HG02623 (cell line): Measurements from ENCODE around the gene ZDHHC1.

Experiments used
- ATAC-seq: cut with Tn5 transposase; IDR thresholded peaks from one replicate; pipeline ENCODE4 v1.9.1; 2021; ENCODE audit warnings: moderate library complexity; ENCODE audit not compliant: unreplicated experiment

Gene ZDHHC1

GRCh38 chr16:67411339-67411738 is 4.9 kb downstream of the ZDHHC1 start:
- no peak for ATAC-seq

GRCh38 chr16:67409631-67410030 is 6.6 kb downstream of the ZDHHC1 start:
- ATAC-seq = no peak

GRCh38 chr16:67407788-67408452 is 8.4 kb downstream of the ZDHHC1 start:
- no peak for ATAC-seq

- ATAC-seq = no peak
Observed at GRCh38 chr16:67407176-67407787, 9.0 kb downstream of the ZDHHC1 start.

GRCh38 chr16:67406111-67406971 is 9.9 kb downstream of the ZDHHC1 start:
- ATAC-seq = no peak

- no peak for ATAC-seq
Observed at GRCh38 chr16:67405336-67405735, 10.9 kb downstream of the ZDHHC1 start.

- no peak for ATAC-seq
Observed at GRCh38 chr16:67404740-67405226, 11.5 kb downstream of the ZDHHC1 start.

GRCh38 chr16:67403976-67404555 is 12.2 kb downstream of the ZDHHC1 start:
- no peak for ATAC-seq

- ATAC-seq = no peak
Observed at GRCh38 chr16:67400901-67401300, 15.4 kb downstream of the ZDHHC1 start.

- ATAC-seq = no peak
Observed at GRCh38 chr16:67399749-67400704, 16.2 kb downstream of the ZDHHC1 start.

GRCh38 chr16:67399218-67399733 is 17.0 kb downstream of the ZDHHC1 start:
- no peak for ATAC-seq

GRCh38 chr16:67398546-67399217 is 17.6 kb downstream of the ZDHHC1 start:
- no peak for ATAC-seq

GRCh38 chr16:67397812-67398545 is 18.3 kb downstream of the ZDHHC1 start:
- no peak for ATAC-seq

GRCh38 chr16:67397036-67397801 is 19.1 kb downstream of the ZDHHC1 start:
- ATAC-seq = no peak

- ATAC-seq = no peak
Observed at GRCh38 chr16:67396159-67397035, 19.9 kb downstream of the ZDHHC1 start.

- ATAC-seq = no peak
Observed at GRCh38 chr16:67395458-67396158, 20.7 kb downstream of the ZDHHC1 start.

- no peak for ATAC-seq
Observed at GRCh38 chr16:67395105-67395457, 21.2 kb downstream of the ZDHHC1 start.
